NCI-H2107 (cell line): ENCODE data around the gene CLCN5.

Source experiments
- DNase-seq: peaks from one replicate; lab custom pipeline; 2025; lab: John Stamatoyannopoulos, UW

Gene CLCN5

GRCh38 chrX:49934148-49934547, 11.8 kb downstream of the CLCN5 start:
- no peak for DNase-seq

GRCh38 chrX:49934729-49935128, 12.3 kb downstream of the CLCN5 start:
- DNase-seq = no peak

GRCh38 chrX:49947781-49948180, 25.4 kb downstream of the CLCN5 start:
- no peak for DNase-seq

GRCh38 chrX:49949961-49950360, 27.6 kb downstream of the CLCN5 start:
- DNase-seq = no peak

- DNase-seq = no peak
These were observed 29.3 kb downstream of the CLCN5 start for GRCh38 chrX:49951524-49952193.

- no peak for DNase-seq
These were observed 33.9 kb downstream of the CLCN5 start for GRCh38 chrX:49956313-49956712.

- no peak for DNase-seq
These were observed 36.5 kb downstream of the CLCN5 start for GRCh38 chrX:49958727-49959485.

- DNase-seq = no peak
These were observed 37.2 kb downstream of the CLCN5 start for GRCh38 chrX:49959602-49960001.

- no peak for DNase-seq
These were observed 37.7 kb downstream of the CLCN5 start for GRCh38 chrX:49960061-49960460.

- no peak for DNase-seq
These were observed 48.3 kb downstream of the CLCN5 start for GRCh38 chrX:49970674-49971073.

- DNase-seq = no peak
These were observed 50.0 kb downstream of the CLCN5 start for GRCh38 chrX:49972328-49972860.

GRCh38 chrX:49976682-49977197, 54.3 kb downstream of the CLCN5 start:
- no peak for DNase-seq

- DNase-seq = no peak
These were observed 55.1 kb downstream of the CLCN5 start for GRCh38 chrX:49977319-49978090.

- DNase-seq = no peak
These were observed 55.8 kb downstream of the CLCN5 start for GRCh38 chrX:49978176-49978575.

GRCh38 chrX:49986058-49986457, 63.7 kb downstream of the CLCN5 start:
- DNase-seq = no peak

- DNase-seq = no peak
These were observed 65.3 kb downstream of the CLCN5 start for GRCh38 chrX:49987651-49988050.

- no peak for DNase-seq
These were observed 65.7 kb downstream of the CLCN5 start for GRCh38 chrX:49988143-49988542.

- DNase-seq = no peak
These were observed 69.4 kb downstream of the CLCN5 start for GRCh38 chrX:49991758-49992157.

- DNase-seq = no peak
These were observed 70.5 kb downstream of the CLCN5 start for GRCh38 chrX:49992853-49993252.

GRCh38 chrX:49993661-49994060, 71.3 kb downstream of the CLCN5 start:
- no peak for DNase-seq

GRCh38 chrX:49995107-49995731, 72.8 kb downstream of the CLCN5 start:
- no peak for DNase-seq
